GM21367 (cell line): ENCODE results near the gene CPN2.

ENCODE experiments used
- ATAC-seq: cut with Tn5 transposase; IDR thresholded peaks from one replicate; pipeline ENCODE4 v1.9.1; 2021; ENCODE audit not compliant: unreplicated experiment

Gene CPN2

GRCh38 chr3:194354315-194354714 is 3.2 kb upstream of the CPN2 start:
- ATAC-seq: no peak

DNA sequence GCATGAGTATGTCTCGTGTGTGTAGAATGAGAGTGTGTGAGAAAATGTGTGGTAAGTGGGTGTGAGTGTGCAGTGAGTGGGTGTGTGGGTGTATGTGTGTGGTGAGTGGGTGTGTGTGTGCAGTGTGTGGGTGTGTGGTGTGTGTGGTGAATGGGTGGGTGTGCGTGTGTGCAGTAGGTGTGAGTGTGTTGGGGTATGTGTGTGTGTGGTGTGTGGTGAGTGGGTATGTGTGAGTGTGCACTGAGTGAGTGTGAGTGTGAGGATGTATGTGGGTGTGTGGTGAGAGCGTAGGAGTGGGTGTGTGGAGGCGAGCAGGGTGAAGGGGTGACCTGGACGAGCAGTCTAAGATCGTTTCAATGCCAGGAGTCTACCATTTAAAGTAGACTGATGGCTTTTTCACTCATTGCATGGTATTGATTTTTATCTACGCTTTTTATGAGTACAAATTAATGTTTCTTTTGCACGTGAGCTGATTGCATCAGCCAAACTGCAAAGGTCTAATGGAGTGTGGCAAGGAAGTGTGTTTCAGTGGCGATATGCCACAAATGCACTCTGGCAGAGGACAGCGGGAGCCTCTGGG is 1.6 kb upstream of the CPN2 start:
- no peak for ATAC-seq

- no peak for ATAC-seq
Measured at GRCh38 chr3:194351952-194352536, 916 bp upstream of the CPN2 start.

DNA sequence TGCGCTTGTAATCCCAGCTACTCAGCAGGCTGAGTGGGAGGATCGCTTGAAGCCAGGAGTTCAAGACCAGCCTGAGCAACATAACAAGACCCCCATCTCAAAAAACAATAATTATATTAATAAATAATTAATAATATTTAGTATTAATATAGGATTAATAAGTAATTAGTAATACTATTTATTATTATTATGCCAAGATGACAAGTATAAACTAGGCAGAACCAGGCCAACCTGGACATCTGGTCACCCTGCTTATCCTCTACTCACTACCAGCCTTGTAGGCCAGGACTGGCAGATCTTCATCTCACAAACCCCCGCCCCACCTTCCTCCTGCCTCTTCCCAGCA is 429 bp downstream of the CPN2 start:
- ATAC-seq: no peak

DNA sequence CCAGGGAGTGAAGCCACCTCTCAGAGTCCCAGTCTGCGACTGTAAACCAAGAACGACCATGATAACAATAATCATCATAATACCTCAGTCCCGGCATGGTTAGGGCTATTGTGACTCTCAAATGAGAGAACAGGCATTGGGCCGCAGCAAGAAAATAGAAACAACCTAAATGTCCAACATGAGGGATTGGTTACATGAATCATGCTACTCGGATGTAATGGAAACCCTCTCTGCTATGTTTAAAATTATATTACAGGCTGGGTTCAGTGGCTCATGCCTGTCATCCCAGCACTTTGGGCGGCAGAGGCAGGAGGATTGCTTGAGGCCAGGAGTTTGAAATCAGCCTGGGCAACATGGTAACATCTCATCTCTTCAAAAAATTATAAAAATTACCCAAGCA is 2.8 kb downstream of the CPN2 start:
- no peak for ATAC-seq

DNA sequence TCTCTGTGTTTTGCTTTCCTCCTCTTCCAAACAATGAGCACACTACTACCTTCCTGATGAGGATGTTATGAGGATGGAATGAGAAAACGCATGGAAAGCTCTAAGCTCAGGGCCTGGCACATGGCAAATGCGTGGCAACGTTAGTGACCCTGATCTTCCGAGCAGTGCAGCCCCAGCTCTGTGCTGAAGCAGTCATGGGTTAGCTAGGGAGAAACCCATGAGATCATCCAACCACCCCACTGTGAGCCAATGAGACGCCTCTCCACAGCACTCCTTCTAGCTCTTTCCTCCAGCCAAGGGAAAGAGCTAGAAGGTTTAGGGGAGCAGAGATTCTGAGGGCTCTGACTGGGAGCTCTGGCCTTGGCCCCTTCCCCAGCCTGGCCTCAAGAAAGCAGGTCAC is 4.5 kb downstream of the CPN2 start:
- no peak for ATAC-seq

GRCh38 chr3:194346035-194346434 is 5.1 kb downstream of the CPN2 start:
- ATAC-seq: no peak

GRCh38 chr3:194344012-194344411 is 7.1 kb downstream of the CPN2 start:
- no peak for ATAC-seq

GRCh38 chr3:194343561-194343893 is 7.6 kb downstream of the CPN2 start:
- no peak for ATAC-seq

GRCh38 chr3:194342861-194343560 is 8.1 kb downstream of the CPN2 start:
- ATAC-seq: no peak

DNA sequence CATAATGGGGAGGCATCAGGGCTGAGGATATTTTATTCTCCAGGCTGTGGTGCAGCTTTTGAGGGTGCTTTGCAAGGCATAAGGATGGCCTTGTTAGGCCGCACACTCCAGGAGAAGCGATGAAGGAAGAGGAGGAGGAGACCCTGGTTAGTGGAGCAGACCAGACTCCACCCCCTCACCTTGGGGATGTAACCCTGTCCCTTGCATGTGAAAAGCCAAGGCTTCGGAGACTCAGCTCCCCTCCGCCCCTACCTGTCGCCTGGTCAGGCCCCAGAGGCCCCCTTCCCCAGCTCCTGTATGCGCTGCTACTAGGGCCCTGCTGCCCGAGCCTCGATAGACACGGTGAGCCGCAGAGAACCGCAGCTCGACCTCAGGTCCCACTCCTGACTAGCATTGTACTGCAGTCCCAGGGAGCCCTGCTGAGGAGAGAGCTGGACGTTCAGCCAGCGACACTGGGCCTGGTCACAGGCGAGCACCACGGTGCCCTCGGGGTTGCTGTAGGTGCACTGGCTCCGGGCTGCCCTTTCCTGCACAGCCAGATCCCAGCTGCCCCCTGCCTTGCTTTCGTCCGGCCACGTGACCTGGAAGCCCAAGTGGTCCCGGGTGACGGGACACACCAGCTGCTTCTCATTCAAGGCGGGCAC is 10.2 kb downstream of the CPN2 start:
- no peak for ATAC-seq

- no peak for ATAC-seq
Measured at GRCh38 chr3:194339840-194340239, 11.3 kb downstream of the CPN2 start.

DNA sequence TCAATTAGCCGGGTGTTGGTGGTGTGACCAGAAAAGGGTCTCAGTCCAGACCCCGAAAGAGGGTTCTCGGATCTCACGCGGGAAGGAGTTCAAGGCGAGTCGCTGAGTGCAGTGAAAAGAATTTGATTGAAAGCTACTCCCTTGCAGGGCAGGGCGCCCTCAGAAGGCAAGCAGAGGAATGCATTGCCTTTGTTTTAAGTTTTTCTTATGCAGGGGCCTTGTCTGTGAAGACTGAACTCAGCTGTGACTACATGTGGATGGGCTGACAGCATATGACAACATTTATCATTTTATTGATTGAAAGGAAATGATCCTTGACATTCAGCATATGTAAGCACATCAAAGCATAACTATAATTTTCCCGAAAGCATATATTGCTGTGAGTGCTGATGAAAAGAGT is 11.8 kb downstream of the CPN2 start:
- no peak for ATAC-seq

- ATAC-seq: no peak
Measured at GRCh38 chr3:194337965-194338753, 13.0 kb downstream of the CPN2 start.

DNA sequence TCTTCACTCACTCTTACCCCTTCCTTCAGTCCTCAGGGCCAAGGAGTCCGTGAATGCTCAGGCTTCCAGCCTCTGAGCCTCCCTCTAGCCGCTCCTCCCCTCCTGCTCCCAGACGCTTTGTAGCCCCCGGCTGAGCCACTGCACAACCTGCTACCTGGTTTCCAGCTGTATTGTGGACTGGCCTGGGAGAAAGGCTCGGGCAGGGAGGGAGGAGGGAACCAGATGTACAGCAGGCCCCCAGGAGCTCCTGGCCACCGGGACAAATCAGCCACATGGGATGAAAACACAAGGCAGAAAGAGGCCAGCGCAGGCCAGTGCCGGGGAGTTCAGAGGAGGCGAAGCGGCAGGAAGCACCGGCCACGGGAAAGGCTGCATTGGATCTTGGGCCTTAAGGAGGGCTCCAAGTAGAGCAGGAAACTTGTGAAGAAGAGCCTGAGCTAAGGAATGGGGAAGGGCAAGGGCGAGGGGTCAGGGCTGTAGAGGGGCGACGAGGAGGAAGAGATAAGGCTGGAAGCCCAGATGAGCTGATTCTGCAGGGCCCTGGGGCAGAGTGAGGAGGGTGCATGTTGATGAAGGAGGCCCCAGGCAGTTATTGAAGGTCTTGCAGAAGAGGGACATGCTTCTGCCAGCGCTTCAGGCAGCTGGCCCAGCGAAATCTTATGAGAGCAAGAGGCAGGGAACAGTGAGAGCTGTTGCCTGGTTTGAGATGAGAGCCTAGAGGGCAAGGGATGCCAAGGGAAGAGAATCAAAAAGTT is 14.3 kb downstream of the CPN2 start:
- ATAC-seq: no peak

DNA sequence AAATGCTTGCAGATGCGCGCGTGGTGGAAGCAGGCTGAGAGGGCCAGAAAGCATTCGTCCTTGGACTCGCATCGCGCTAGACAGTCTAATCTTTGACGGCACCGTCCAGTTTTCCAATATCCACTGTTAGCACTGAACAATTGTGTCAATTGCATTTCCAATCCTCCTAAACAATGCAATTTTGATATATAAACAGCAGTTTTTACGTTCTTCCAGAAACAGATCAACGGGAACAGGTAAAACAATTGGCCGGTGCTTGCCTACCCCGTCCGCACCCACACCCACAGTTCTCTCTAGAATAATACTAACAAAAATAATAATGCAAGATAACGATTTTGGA is 17.2 kb downstream of the CPN2 start:
- ATAC-seq: no peak

GRCh38 chr3:194333212-194333980 is 17.7 kb downstream of the CPN2 start:
- ATAC-seq: peak; percentile 93

DNA sequence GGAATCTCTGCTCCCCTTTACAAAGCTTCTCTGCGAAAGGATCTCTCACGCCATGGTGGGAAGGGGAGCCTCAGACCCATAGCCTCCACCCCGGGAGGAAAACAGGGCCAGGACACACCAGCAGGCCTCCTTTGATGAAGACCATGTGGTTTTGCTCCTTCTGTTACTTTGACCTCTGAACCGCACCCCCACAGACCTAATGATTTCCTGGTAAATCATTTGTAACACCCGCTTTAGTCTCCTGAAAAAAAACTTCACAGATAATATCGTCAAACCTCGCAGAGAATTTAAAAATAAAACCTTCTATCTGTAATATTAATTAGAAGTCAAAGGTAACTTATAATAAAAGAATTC is 18.3 kb downstream of the CPN2 start:
- no peak for ATAC-seq

GRCh38 chr3:194330579-194330978 is 20.5 kb downstream of the CPN2 start:
- no peak for ATAC-seq

GRCh38 chr3:194330160-194330559 is 21.0 kb downstream of the CPN2 start:
- ATAC-seq: no peak
